Smooth muscle cell (in vitro differentiated cells): ENCODE data around the gene ATP8A2. TPM values are rescaled to one million over a fixed set of nuclear protein-coding genes. Genes with fewer than 3 reads are reported as not detected.

Experiments
- DNase-seq: peaks from one replicate; lab custom pipeline; 2025; ENCODE audit not compliant: unreplicated experiment; lab: John Stamatoyannopoulos, UW
- H2AFZ ChIP-seq: fragments of 200-600 bp; sonication (generic); 2 replicates; pipeline ENCODE4 v1.6.0; 2016; ENCODE audit warnings: antibody characterized with exemption, low read depth, mild to moderate bottlenecking
- H3F3A ChIP-seq: fragments of 200-600 bp; sonication (generic); 2 replicates; pipeline ENCODE4 v1.6.0; 2017; ENCODE audit warnings: antibody characterized with exemption, low read depth
- H3K27ac ChIP-seq: fragments of 200-600 bp; sonication (generic); 2 replicates; pipeline ENCODE4 v1.5.1; 2016; ENCODE audit warnings: low read depth, mild to moderate bottlenecking
- H3K27me3 ChIP-seq: fragments of 200-600 bp; sonication (generic); 2 replicates; pipeline ENCODE4 v1.6.1; 2016; ENCODE audit warnings: low read depth, mild to moderate bottlenecking
- H3K36me3 ChIP-seq: fragments of 200-600 bp; sonication (generic); 2 replicates; pipeline ENCODE4 v1.5.1; 2016; ENCODE audit warnings: low read depth
- H3K4me1 ChIP-seq: fragments of 200-600 bp; sonication (generic); 2 replicates; pipeline ENCODE4 v1.5.1; 2016; ENCODE audit warnings: low read depth
- H3K4me2 ChIP-seq: fragments of 200-600 bp; sonication (generic); 2 replicates; pipeline ENCODE4 v1.6.0; 2016; ENCODE audit warnings: mild to moderate bottlenecking
- H3K4me3 ChIP-seq: fragments of 200-600 bp; sonication (generic); 2 replicates; pipeline ENCODE4 v1.5.1; 2016; ENCODE audit warnings: mild to moderate bottlenecking
- H3K79me2 ChIP-seq: fragments of 200-600 bp; sonication (generic); 2 replicates; pipeline ENCODE4 v1.6.0; 2016; ENCODE audit warnings: low read depth, mild to moderate bottlenecking
- H3K9ac ChIP-seq: fragments of 200-600 bp; sonication (generic); 2 replicates; pipeline ENCODE4 v1.6.0; 2016; ENCODE audit warnings: low read depth
- H3K9me3 ChIP-seq: fragments of 200-600 bp; sonication (generic); replicated peaks from 2 replicates; pipeline ENCODE4 v1.5.1; 2016; ENCODE audit warnings: low read depth
- H4K20me1 ChIP-seq: fragments of 200-600 bp; sonication (generic); 2 replicates; pipeline ENCODE4 v1.6.0; 2016; ENCODE audit warnings: low read depth
- CTCF ChIP-seq: fragments of 200-600 bp; sonication (generic); IDR thresholded peaks from 2 replicates; pipeline ENCODE4 v1.5.1; 2017; ENCODE audit warnings: borderline replicate concordance, mild to moderate bottlenecking, antibody characterized with exemption; ENCODE audit not compliant: insufficient read depth, poor library complexity, severe bottlenecking
- WGBS: methylation state at CpG from one replicate; pipeline ENCODE4 v1.1.7; 2016; ENCODE audit warnings: low lambda C conversion rate; 5-methylcytosine and 5-hydroxymethylcytosine counted together
- polyA plus RNA-seq: library from polyadenylated mRNA; unstranded; fragments of >200 nt; fragmentation: Nextera tagmentation; extraction: Ambion mirVana; gene quantifications from 2 replicates; pipeline ENCODE4 v1.2.1, GENCODE V29; 2016
- total RNA-seq: library from RNA; depleted of rRNA; stranded (reverse); fragments of >200 nt; gene quantifications from 2 replicates; pipeline ENCODE4 v1.2.3, GENCODE V29; 2014

ATP8A2 gene
- total and polyA plus RNA-seq, 2 experiments from 2014 or later, result under 0.01 to 0.06 TPM

- Histone ChIP-seq H3K36me3 (no peaks in the 10 kb centered on the region), H3K79me2 (no peaks in the 10 kb centered on the region), H3K4me2 (no peak overlapping the region), H4K20me1 (no peaks in the 10 kb centered on the region), H3K9ac (no peak overlapping the region), H2AFZ (no peak overlapping the region), H3F3A (no peaks in the 10 kb centered on the region), H3K4me1 (no peaks in the 10 kb centered on the region), H3K4me3 (no peak overlapping the region), H3K27ac (no peak overlapping the region), H3K9me3 (no peaks in the 10 kb centered on the region), H3K27me3 (no peaks in the 10 kb centered on the region)
- WGBS, result 71% methylated on average over 1 of the region's 1 CpG
- TF ChIP-seq CTCF, result no peak
- DNase-seq, result no peak
Observed at GRCh38 chr13:26007261-26008125, 635.7 kb downstream of the ATP8A2 start.

- Histone ChIP-seq H3K4me2 (no peak overlapping the region), H3K9me3 (no peaks in the 10 kb centered on the region), H4K20me1 (no peaks in the 10 kb centered on the region), H3F3A (no peaks in the 10 kb centered on the region), H3K4me1 (no peaks in the 10 kb centered on the region), H3K27me3 (no peaks in the 10 kb centered on the region), H3K36me3 (no peaks in the 10 kb centered on the region), H3K4me3 (no peak overlapping the region), H3K9ac (no peak overlapping the region), H3K79me2 (no peaks in the 10 kb centered on the region), H3K27ac (no peak overlapping the region), H2AFZ (no peak overlapping the region)
- DNase-seq, result no peak
- TF ChIP-seq CTCF, result no peak
- WGBS, result 83% methylated on average over 13 of the region's 13 CpGs
Observed at GRCh38 chr13:26010487-26011207, 638.9 kb downstream of the ATP8A2 start.

- H3F3A ChIP-seq, result no peaks in the 10 kb centered on the region
- no peak overlapping the region for H3K4me3 ChIP-seq
- TF ChIP-seq CTCF, result no peak
- WGBS, result 89% methylated on average over 4 of the region's 4 CpGs
- no peak overlapping the region for H3K9ac ChIP-seq
- no peak overlapping the region for H2AFZ ChIP-seq
- H3K79me2 ChIP-seq, result no peaks in the 10 kb centered on the region
- no peak overlapping the region for H3K27ac ChIP-seq
- no peaks in the 10 kb centered on the region for H3K4me1 ChIP-seq
- H3K27me3 ChIP-seq, result no peaks in the 10 kb centered on the region
- no peak overlapping the region for H3K4me2 ChIP-seq
- DNase-seq, result no peak
- no peaks in the 10 kb centered on the region for H3K9me3 ChIP-seq
- no peaks in the 10 kb centered on the region for H3K36me3 ChIP-seq
- no peaks in the 10 kb centered on the region for H4K20me1 ChIP-seq
Observed at GRCh38 chr13:26011208-26011573, 639.4 kb downstream of the ATP8A2 start.
